Loucy (cell line): ENCODE data around the gene CUEDC1.

Source experiments
- CTCF ChIP-seq: fragments of 200-600 bp; sonication (generic); conservative IDR thresholded peaks from 2 replicates; pipeline ENCODE4 v1.5.1; 2014; ENCODE audit warnings: mild to moderate bottlenecking, antibody characterized with exemption, low read length
- EZH2phosphoT487 ChIP-seq: fragments of 200-600 bp; IDR thresholded peaks from 2 replicates; pipeline ENCODE4 v1.6.1; 2018; ENCODE audit warnings: antibody characterized with exemption, mild to moderate bottlenecking, moderate library complexity, borderline replicate concordance

- no peak for TF ChIP-seq CTCF
- no peak for TF ChIP-seq EZH2phosphoT487
These were observed 25.3 kb upstream of the CUEDC1 start for GRCh38 chr17:57980522-57980921.
